ENCODE measurements around the gene SPINK8.

- no peak for TF ChIP-seq CTCF (IDR thresholded peaks at IDR 0.05)
- no peak for TF ChIP-seq EZH2 (IDR thresholded peaks at IDR 0.05; ENCODE audit: borderline replicate concordance, insufficient read depth, low read depth, low read length, poor library complexity, severe bottlenecking)
Measured at GRCh38 chr3:48294611-48295263, 38.7 kb downstream of the SPINK8 start.

Measured in B cell (primary cell).